Brain microvascular endothelial cell (primary cell): Measurements from ENCODE around the gene DGCR2.

Experiments used
- DNase-seq: peaks from one replicate; pipeline ENCODE4 v3.0.0-alpha.2; 2020
- H3K27ac ChIP-seq: fragments of 250-450 bp; sonication (Bioruptor Pico); 2 replicates; pipeline ENCODE4 v1.5.1; 2020; ENCODE audit warnings: mild to moderate bottlenecking, moderate library complexity
- H3K27me3 ChIP-seq: fragments of 250-450 bp; sonication (Bioruptor Pico); replicated peaks from 2 replicates; pipeline ENCODE4 v1.5.1; 2020; ENCODE audit warnings: mild to moderate bottlenecking
- H3K36me3 ChIP-seq: fragments of 250-450 bp; sonication (Bioruptor Pico); replicated peaks from 2 replicates; pipeline ENCODE4 v1.5.1; 2020; ENCODE audit warnings: mild to moderate bottlenecking
- H3K4me3 ChIP-seq: 2 replicates; pipeline ENCODE4 v1.5.1; 2011; ENCODE audit warnings: low read depth, mild to moderate bottlenecking, control low read depth, low read length, moderate library complexity
- in situ Hi-C: cut with HindIII; loops from 2 replicates; pipeline ENCODE4 v1.10.0; 2017; ENCODE audit warnings: low sequenced_read_pairs, low pct_ligation_motif_present
- TF ChIP-seq, protein P1 (sequence below): IDR thresholded peaks from 2 replicates; pipeline ENCODE4 v1.5.1; 2011; ENCODE audit warnings: low read depth, mild to moderate bottlenecking, moderate library complexity, low read length, control low read depth, inconsistent platforms; ENCODE audit errors: missing control alignments

DGCR2 gene

DNA sequence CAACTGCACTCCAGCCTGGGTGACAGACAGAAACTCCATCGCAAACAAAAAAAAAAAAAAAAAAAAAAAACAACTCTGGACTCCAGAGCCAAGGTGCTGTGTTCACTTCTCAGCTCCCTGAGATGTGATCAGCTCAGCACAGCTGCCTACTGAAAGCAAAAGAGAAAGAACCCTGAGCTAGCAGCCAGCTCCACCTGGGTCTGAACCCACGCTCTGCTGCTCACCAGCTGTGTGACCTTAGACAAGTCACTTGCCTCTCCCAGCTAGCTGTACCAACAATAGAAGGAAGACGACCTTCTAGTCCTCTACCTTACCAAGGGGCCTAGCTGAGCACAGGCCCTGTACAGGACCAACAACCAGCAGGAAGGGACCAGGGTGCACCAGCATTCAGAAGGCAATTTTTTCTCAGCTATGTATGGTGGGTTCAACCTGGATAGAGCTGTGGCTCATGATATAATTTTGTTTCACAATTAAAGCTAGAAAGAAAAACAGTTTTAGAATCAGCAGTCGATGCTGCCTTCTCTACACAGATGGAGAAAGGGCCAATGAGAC lies 3.8 kb downstream of the DGCR2 start:
- no peak for DNase-seq
- H3K36me3 ChIP-seq = peaks cover 2% of the 10 kb centered on the region
- TF ChIP-seq, protein P1, sequence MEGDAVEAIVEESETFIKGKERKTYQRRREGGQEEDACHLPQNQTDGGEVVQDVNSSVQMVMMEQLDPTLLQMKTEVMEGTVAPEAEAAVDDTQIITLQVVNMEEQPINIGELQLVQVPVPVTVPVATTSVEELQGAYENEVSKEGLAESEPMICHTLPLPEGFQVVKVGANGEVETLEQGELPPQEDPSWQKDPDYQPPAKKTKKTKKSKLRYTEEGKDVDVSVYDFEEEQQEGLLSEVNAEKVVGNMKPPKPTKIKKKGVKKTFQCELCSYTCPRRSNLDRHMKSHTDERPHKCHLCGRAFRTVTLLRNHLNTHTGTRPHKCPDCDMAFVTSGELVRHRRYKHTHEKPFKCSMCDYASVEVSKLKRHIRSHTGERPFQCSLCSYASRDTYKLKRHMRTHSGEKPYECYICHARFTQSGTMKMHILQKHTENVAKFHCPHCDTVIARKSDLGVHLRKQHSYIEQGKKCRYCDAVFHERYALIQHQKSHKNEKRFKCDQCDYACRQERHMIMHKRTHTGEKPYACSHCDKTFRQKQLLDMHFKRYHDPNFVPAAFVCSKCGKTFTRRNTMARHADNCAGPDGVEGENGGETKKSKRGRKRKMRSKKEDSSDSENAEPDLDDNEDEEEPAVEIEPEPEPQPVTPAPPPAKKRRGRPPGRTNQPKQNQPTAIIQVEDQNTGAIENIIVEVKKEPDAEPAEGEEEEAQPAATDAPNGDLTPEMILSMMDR = no peak
- H3K27me3 ChIP-seq = no peaks in the 10 kb centered on the region
- no peak overlapping the region for H3K4me3 ChIP-seq
- in situ Hi-C loops = no loop called here
- no peak overlapping the region for H3K27ac ChIP-seq

GRCh38 chr22:19117111-19117512 lies 5.1 kb downstream of the DGCR2 start:
- DNase-seq = no peak
- TF ChIP-seq, protein P1 = no peak
- Histone ChIP-seq H3K4me3 (no peak overlapping the region), H3K27me3 (no peaks in the 10 kb centered on the region), H3K27ac (no peak overlapping the region), H3K36me3 (peaks cover 2% of the 10 kb centered on the region)
- in situ Hi-C loops = no loop called here

- Histone ChIP-seq H3K36me3 (peaks cover 2% of the 10 kb centered on the region), H3K27ac (no peak overlapping the region), H3K4me3 (no peak overlapping the region), H3K27me3 (no peaks in the 10 kb centered on the region)
- in situ Hi-C loops = no loop called here
- DNase-seq = no peak
- TF ChIP-seq, protein P1 = no peak
Observed at GRCh38 chr22:19115628-19116027, 6.6 kb downstream of the DGCR2 start.

- in situ Hi-C loops = no loop called here
- no peak overlapping the region for H3K4me3 ChIP-seq
- H3K27ac ChIP-seq = no peak overlapping the region
- H3K36me3 ChIP-seq = peaks cover 2% of the 10 kb centered on the region
- H3K27me3 ChIP-seq = no peaks in the 10 kb centered on the region
- TF ChIP-seq, protein P1 = no peak
- no peak for DNase-seq
Observed at GRCh38 chr22:19114984-19115552, 7.1 kb downstream of the DGCR2 start.

GRCh38 chr22:19113429-19113828 lies 8.8 kb downstream of the DGCR2 start:
- TF ChIP-seq, protein P1 = no peak
- in situ Hi-C loops = no loop called here
- Histone ChIP-seq H3K27ac (no peak overlapping the region), H3K4me3 (no peak overlapping the region), H3K27me3 (no peaks in the 10 kb centered on the region), H3K36me3 (peaks cover 2% of the 10 kb centered on the region)
- no peak for DNase-seq

DNA sequence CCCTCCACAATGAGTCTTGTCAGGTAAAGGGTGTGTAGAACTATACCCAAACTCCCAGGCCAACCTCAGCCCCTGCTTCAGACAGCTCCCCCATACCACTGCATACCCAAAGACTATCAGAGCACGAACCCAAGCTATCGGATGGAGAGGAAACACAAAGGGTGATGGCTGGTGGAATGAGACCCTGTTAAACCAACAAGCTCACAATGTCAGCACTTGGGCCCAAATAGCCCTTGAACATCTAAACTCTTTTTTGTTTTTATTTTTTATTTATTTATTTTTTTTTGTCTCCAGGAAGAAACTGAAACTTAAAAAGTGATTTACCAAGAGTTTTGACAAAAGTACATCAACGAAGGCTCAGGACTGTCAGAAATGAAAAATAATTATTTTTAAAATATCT lies 10.6 kb downstream of the DGCR2 start:
- Histone ChIP-seq H3K36me3 (no peaks in the 10 kb centered on the region), H3K27me3 (no peaks in the 10 kb centered on the region), H3K4me3 (no peak overlapping the region), H3K27ac (no peak overlapping the region)
- TF ChIP-seq, protein P1 = no peak
- in situ Hi-C loops = no loop called here
- DNase-seq = no peak
